Measurements from ENCODE around the gene RAB11FIP3. TPM values are rescaled to one million over a fixed set of nuclear protein-coding genes. Genes with fewer than 3 reads are reported as not detected.
A peak's percentile ranks its signal among the peaks of the same experiment; 100 is the strongest.

The RAB11FIP3 gene
- total and polyA plus RNA-seq, 9 of the 15 experiments (the other 6 are each of a cell fraction or from before 2014, with no cell fraction given), result 0.46 to 13.1 (median 4.3) TPM

- TF ChIP-seq, protein P1, sequence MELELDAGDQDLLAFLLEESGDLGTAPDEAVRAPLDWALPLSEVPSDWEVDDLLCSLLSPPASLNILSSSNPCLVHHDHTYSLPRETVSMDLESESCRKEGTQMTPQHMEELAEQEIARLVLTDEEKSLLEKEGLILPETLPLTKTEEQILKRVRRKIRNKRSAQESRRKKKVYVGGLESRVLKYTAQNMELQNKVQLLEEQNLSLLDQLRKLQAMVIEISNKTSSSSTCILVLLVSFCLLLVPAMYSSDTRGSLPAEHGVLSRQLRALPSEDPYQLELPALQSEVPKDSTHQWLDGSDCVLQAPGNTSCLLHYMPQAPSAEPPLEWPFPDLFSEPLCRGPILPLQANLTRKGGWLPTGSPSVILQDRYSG (tag; conservative IDR thresholded peaks at IDR 0.05; ENCODE audit: low read depth), result no peak
- no peak for TF ChIP-seq NR4A1 (CRISPR knock-in tag; IDR thresholded peaks at IDR 0.05)
- TF ChIP-seq NR4A1 (tag; IDR thresholded peaks at IDR 0.05), result no peak
- peak; percentile 68; the same call in 1 of the 2 replicates for TF ChIP-seq ZKSCAN1 (IDR thresholded peaks at IDR 0.05; ENCODE audit: low read depth, low read length)
- no peak for TF ChIP-seq ETS2 (tag; IDR thresholded peaks at IDR 0.05; ENCODE audit: borderline replicate concordance, poor library complexity, severe bottlenecking)
- TF ChIP-seq ZFX (CRISPR knock-in tag; IDR thresholded peaks at IDR 0.05), result no peak
- no peak for TF ChIP-seq PCBP2 (IDR thresholded peaks at IDR 0.05; ENCODE audit: low read depth, low read length, poor library complexity, severe bottlenecking)
- TF ChIP-seq HNRNPH1 (optimal IDR thresholded peaks at IDR 0.05; ENCODE audit: low read depth, low read length), result no peak
- TF ChIP-seq, protein P2, sequence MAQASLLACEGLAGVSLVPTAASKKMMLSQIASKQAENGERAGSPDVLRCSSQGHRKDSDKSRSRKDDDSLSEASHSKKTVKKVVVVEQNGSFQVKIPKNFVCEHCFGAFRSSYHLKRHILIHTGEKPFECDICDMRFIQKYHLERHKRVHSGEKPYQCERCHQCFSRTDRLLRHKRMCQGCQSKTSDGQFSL (CRISPR knock-in tag; IDR thresholded peaks at IDR 0.05), result peak; percentile 62; the same call in 1 of the 2 replicates
- TF ChIP-seq, protein P2 (tag; IDR thresholded peaks at IDR 0.05), result no peak
- no peak for TF ChIP-seq SRSF3 (IDR thresholded peaks at IDR 0.05; ENCODE audit: insufficient read depth, low read length)
- TF ChIP-seq ZSCAN32 (CRISPR knock-in tag; IDR thresholded peaks at IDR 0.05), result no peak
- 0 out of 4 replicates have a peak, but pooled peaks of 1 of the 2 experiments have one; percentile 30 for TF ChIP-seq KDM4B (IDR thresholded peaks at IDR 0.05; ENCODE audit: borderline replicate concordance in 2 of 2, low read depth in 1 of 2)
- TF ChIP-seq FOXA1 (IDR thresholded peaks at IDR 0.05; ENCODE audit: borderline replicate concordance), result no peak
- TF ChIP-seq, protein P3, sequence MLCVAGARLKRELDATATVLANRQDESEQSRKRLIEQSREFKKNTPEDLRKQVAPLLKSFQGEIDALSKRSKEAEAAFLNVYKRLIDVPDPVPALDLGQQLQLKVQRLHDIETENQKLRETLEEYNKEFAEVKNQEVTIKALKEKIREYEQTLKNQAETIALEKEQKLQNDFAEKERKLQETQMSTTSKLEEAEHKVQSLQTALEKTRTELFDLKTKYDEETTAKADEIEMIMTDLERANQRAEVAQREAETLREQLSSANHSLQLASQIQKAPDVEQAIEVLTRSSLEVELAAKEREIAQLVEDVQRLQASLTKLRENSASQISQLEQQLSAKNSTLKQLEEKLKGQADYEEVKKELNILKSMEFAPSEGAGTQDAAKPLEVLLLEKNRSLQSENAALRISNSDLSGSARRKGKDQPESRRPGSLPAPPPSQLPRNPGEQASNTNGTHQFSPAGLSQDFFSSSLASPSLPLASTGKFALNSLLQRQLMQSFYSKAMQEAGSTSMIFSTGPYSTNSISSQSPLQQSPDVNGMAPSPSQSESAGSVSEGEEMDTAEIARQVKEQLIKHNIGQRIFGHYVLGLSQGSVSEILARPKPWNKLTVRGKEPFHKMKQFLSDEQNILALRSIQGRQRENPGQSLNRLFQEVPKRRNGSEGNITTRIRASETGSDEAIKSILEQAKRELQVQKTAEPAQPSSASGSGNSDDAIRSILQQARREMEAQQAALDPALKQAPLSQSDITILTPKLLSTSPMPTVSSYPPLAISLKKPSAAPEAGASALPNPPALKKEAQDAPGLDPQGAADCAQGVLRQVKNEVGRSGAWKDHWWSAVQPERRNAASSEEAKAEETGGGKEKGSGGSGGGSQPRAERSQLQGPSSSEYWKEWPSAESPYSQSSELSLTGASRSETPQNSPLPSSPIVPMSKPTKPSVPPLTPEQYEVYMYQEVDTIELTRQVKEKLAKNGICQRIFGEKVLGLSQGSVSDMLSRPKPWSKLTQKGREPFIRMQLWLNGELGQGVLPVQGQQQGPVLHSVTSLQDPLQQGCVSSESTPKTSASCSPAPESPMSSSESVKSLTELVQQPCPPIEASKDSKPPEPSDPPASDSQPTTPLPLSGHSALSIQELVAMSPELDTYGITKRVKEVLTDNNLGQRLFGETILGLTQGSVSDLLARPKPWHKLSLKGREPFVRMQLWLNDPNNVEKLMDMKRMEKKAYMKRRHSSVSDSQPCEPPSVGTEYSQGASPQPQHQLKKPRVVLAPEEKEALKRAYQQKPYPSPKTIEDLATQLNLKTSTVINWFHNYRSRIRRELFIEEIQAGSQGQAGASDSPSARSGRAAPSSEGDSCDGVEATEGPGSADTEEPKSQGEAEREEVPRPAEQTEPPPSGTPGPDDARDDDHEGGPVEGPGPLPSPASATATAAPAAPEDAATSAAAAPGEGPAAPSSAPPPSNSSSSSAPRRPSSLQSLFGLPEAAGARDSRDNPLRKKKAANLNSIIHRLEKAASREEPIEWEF (CRISPR knock-in tag; IDR thresholded peaks at IDR 0.05), result no peak
- TF ChIP-seq, protein P4, sequence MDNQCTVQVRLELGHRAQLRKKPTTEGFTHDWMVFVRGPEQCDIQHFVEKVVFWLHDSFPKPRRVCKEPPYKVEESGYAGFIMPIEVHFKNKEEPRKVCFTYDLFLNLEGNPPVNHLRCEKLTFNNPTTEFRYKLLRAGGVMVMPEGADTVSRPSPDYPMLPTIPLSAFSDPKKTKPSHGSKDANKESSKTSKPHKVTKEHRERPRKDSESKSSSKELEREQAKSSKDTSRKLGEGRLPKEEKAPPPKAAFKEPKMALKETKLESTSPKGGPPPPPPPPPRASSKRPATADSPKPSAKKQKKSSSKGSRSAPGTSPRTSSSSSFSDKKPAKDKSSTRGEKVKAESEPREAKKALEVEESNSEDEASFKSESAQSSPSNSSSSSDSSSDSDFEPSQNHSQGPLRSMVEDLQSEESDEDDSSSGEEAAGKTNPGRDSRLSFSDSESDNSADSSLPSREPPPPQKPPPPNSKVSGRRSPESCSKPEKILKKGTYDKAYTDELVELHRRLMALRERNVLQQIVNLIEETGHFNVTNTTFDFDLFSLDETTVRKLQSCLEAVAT (IDR thresholded peaks at IDR 0.05), result no peak
- no peak for TF ChIP-seq ZNF561 (CRISPR knock-in tag; conservative IDR thresholded peaks at IDR 0.05)
- TF ChIP-seq NCOA4 (IDR thresholded peaks at IDR 0.05; ENCODE audit: partially characterized antibody), result no peak
- TF ChIP-seq CTBP1 (IDR thresholded peaks at IDR 0.05; ENCODE audit: borderline replicate concordance), result no peak
- TF ChIP-seq RFX5 (IDR thresholded peaks at IDR 0.05; ENCODE audit: low read depth, low read length), result no peak
These were observed 33.5 kb upstream of the RAB11FIP3 start (continued) for GRCh38 chr16:391885-392335.

All from K562 (cell line).